ENCODE data around the gene DCAF15. TPM values are rescaled to one million over a fixed set of nuclear protein-coding genes. Genes with fewer than 3 reads are reported as not detected.
A peak's percentile ranks its signal among the peaks of the same experiment; 100 is the strongest.

DCAF15 gene
- 10 to 100 TPM in 2 of 4 donors, 1 to 10 TPM in 2; 5.3 to 20.8 (median 14.5) TPM for total RNA-seq

GRCh38 chr19:13952154-13952930, at the start of gene DCAF15:
TSS of gene DCAF15 (plus strand) at chr19:13952509. CDS start at chr19:13952513, 4 bp downstream.
- H3K36me3 ChIP-seq = peaks cover 0 to 34% of the 10 kb centered on the region in 2 donors
- H3K9me3 ChIP-seq = no peaks in the 10 kb centered on the region
- ATAC-seq = peak; percentile 100
- TF ChIP-seq POLR2AphosphoS5 (IDR thresholded peaks at IDR 0.05) (peak; percentile 60), EP300 (IDR thresholded peaks at IDR 0.05) (no peak)
- peak within 1 kb of the TSS; percentile 54 to 95 for H3K4me3 ChIP-seq
- 0 to 1% methylated on average over 16 to 29 of the region's 65 CpGs for WGBS, 2 donors (ENCODE audit: low coverage in 1 of 2)
- H3K4me1 ChIP-seq = peaks cover 0 to 27% (median 13%) of the 10 kb centered on the region in 3 donors
- H3K27me3 ChIP-seq = no peaks in the 10 kb centered on the region
- H3K27ac ChIP-seq = peak within 1 kb of the TSS; percentile 11 to 92 (median 84)

DNA sequence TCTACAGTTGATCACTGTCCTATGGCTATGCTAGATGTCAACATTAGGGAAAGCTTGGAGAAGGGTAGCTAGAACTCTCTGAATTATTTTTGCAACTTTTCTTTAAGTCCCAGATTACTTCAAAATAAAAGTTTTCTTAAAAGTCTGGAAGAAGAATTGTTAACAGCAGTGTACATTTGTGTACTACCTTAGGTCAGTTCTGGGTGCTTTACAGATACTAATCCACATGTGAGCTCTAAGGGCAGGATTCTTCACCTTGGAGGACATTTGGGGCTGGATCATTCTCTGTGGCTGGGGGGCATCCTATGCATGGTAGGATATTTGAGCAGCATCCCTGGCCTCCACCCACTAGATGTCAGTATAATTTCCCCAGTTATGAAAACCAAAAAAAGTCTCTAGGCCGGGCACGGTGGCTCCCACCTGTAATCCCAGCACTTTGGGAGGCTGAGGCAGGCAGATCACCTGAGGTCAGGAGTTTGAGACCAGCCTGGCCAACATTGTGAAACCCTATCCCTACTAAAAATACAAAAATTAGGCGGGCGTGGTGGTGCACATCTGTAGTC, 49.2 kb upstream of the DCAF15 start:
- whole genome bisulfite sequencing, 2 donors (ENCODE audit: low coverage in 1 of 2) = 100% methylated on average over 2 of the region's 4 CpGs; no CpG with 5 or more reads in 1 of the 2 donors
- TF ChIP-seq POLR2AphosphoS5 (IDR thresholded peaks at IDR 0.05) (no peak), POLR2A (IDR thresholded peaks at IDR 0.05) (no peak)
- TF ChIP-seq, protein P1, sequence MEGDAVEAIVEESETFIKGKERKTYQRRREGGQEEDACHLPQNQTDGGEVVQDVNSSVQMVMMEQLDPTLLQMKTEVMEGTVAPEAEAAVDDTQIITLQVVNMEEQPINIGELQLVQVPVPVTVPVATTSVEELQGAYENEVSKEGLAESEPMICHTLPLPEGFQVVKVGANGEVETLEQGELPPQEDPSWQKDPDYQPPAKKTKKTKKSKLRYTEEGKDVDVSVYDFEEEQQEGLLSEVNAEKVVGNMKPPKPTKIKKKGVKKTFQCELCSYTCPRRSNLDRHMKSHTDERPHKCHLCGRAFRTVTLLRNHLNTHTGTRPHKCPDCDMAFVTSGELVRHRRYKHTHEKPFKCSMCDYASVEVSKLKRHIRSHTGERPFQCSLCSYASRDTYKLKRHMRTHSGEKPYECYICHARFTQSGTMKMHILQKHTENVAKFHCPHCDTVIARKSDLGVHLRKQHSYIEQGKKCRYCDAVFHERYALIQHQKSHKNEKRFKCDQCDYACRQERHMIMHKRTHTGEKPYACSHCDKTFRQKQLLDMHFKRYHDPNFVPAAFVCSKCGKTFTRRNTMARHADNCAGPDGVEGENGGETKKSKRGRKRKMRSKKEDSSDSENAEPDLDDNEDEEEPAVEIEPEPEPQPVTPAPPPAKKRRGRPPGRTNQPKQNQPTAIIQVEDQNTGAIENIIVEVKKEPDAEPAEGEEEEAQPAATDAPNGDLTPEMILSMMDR (IDR thresholded peaks at IDR 0.05) = peak in 1 of 4 experiments; percentile 22
- Histone ChIP-seq H3K4me1 (peaks cover 0 to 21% (median 7%) of the 10 kb centered on the region in 3 donors), H3K4me3 (no peak overlapping the region), H3K36me3 (no peaks in the 10 kb centered on the region), H3K27me3 (no peaks in the 10 kb centered on the region), H3K9me3 (no peaks in the 10 kb centered on the region), H3K27ac (no peak overlapping the region)
- ATAC-seq = no peak

DNA sequence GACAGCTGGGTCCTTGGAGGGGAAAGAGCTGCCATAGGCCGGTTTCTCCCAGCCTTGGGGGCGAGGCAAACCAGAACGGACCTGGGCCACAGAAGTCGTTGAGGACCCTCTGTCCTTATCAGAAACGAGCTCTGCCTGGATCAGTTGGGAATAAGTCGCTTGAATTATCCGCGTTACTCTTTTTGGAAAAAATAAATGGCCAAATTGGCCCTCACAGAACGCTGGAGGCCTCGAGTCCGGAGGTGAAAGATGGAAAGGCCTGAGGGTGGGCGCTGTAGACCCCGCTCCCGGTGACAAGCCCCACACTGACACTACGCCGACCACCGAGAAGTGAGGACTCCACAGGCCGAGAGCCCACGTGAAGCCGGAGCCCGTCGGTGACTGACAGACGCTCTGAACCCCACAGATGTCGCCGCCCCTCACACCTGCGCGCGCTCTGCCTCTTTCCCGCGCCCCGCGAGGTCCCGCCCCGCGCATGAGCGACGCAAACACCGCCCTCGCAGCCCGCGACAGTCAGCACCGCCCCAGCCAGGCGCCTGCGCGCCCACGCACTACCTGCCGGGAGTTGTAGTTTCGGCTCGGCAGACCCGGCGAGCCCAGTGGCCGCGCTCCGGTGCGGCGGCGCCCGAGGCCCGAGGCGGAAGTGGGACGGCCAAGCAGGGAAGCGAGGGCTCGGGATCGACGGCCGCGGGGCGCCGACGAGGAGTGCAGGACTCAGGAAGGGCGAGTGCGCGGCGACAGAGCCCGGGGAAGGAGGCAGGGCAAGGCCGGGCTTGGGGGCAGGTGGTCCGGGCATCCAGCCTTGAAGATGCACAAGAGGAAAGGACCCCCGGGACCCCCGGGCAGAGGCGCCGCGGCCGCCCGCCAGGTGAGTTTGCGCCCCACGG, 46.4 kb upstream of the DCAF15 start, which contains the start of the genes BRME1 and CC2D1A:
Gene BRME1 (minus strand): TSS at position 484 of the 887 bp plus-strand sequence. CDS start 1,225 bp downstream, outside the sequence.
Gene CC2D1A (plus strand): TSS at position 568 of the 887 bp plus-strand sequence. CDS start 241 bp downstream, at position 809.
- peak within 1 kb of the TSS; percentile 8 to 82 (median 70) for H3K27ac ChIP-seq
- H3K36me3 ChIP-seq = peaks cover 0 to 22% of the 10 kb centered on the region in 2 donors
- peaks cover 0 to 21% (median 7%) of the 10 kb centered on the region in 3 donors for H3K4me1 ChIP-seq
- H3K4me3 ChIP-seq = peak within 1 kb of the TSS; percentile 73 to 85
- H3K27me3 ChIP-seq = no peaks in the 10 kb centered on the region
- TF ChIP-seq POLR2A (IDR thresholded peaks at IDR 0.05) = peak; percentile 40 to 62
- no peak for TF ChIP-seq EP300 (IDR thresholded peaks at IDR 0.05)
- TF ChIP-seq POLR2AphosphoS5 (IDR thresholded peaks at IDR 0.05) = peak; percentile 55
- TF ChIP-seq, protein P1 (IDR thresholded peaks at IDR 0.05) = peak in 3 of 4 experiments; percentile 20 to 22 (median 20)
- WGBS, 2 donors (ENCODE audit: low coverage in 1 of 2) = 17 to 24% methylated on average over 10 to 17 of the region's 86 CpGs
- ATAC-seq = peak; percentile 99
- H3K9me3 ChIP-seq = no peaks in the 10 kb centered on the region

- TF ChIP-seq, protein P1 (IDR thresholded peaks at IDR 0.05) = no peak
- TF ChIP-seq POLR2A (IDR thresholded peaks at IDR 0.05) = no peak
- TF ChIP-seq EP300 (IDR thresholded peaks at IDR 0.05) = no peak
- TF ChIP-seq POLR2AphosphoS5 (IDR thresholded peaks at IDR 0.05) = no peak
These were observed 45.8 kb upstream of the DCAF15 start for GRCh38 chr19:13906521-13906904.

More at GRCh38 chr19:13906521-13906904, 45.8 kb upstream of the DCAF15 start:
- peak; percentile 8 for ATAC-seq
- Histone ChIP-seq H3K9me3 (no peaks in the 10 kb centered on the region), H3K4me1 (peaks cover 0 to 21% (median 7%) of the 10 kb centered on the region in 3 donors), H3K27ac (peak overlapping the region; percentile 8 to 82 (median 70)), H3K4me3 (peak overlapping the region; percentile 73 to 85), H3K36me3 (peaks cover 0 to 28% of the 10 kb centered on the region in 2 donors), H3K27me3 (no peaks in the 10 kb centered on the region)
- 0% methylated on average over 1 of the region's 13 CpGs for WGBS, 2 donors (ENCODE audit: low coverage in 1 of 2)

All from gastroesophageal sphincter (tissue), 4 donors.